ENCODE data around the gene ZNF219. TPM values are rescaled to one million over a fixed set of nuclear protein-coding genes. Genes with fewer than 3 reads are reported as not detected.

Gene ZNF219
- total and polyA plus RNA-seq, 10 of the 15 experiments (the other 5 are each of a cell fraction or from before 2014, with no cell fraction given): 0.16 to 6.4 (median 1.9) TPM

- CTCF ChIA-PET: interaction anchor here (0.7 to 5.6 kb wide), 9 partner anchors 8 to 245 kb away, joined by 3 to 100 read pairs (median 16); partner anchors contain the start of gene TMEM253
- no TSS peak for BruUV-seq (replicated peaks)
- Histone ChIP-seq H3K4me2 (ENCODE audit: control insufficient read depth, insufficient read depth) (peak within 1 kb of the TSS; percentile 67), H3K9me3 (replicated peaks; ENCODE audit: control insufficient read depth, insufficient read depth, low read length) (no peaks in the 10 kb centered on the region), H3K4me3 (peak within 1 kb of the TSS; percentile 67), H2AFZ (ENCODE audit: control insufficient read depth, low read depth, low read length) (no peak within 1 kb of the TSS), H3K79me2 (ENCODE audit: control insufficient read depth, insufficient read depth, low read length) (no peaks in the 10 kb centered on the region), H3K27me3 (replicated peaks in 1 of 2; ENCODE audit: control insufficient read depth in 2 of 2, insufficient read depth in 2 of 2, low read length in 1 of 2) (peaks cover 9 to 20% of the 10 kb centered on the region in 2 experiments), H3K36me3 (ENCODE audit: control insufficient read depth in 2 of 2, insufficient read depth in 2 of 2, low read length in 1 of 2) (no peaks in the 10 kb centered on the region), H3K27ac (ENCODE audit: control insufficient read depth, insufficient read depth) (no peak within 1 kb of the TSS), H4K20me1 (ENCODE audit: control insufficient read depth, insufficient read depth) (no peaks in the 10 kb centered on the region), H3K9ac (ENCODE audit: control insufficient read depth, insufficient read depth, low read length) (peak within 1 kb of the TSS; percentile 35), H3K4me1 (ENCODE audit: control insufficient read depth, insufficient read depth, low read length) (peaks cover 29% of the 10 kb centered on the region)
- peak; percentile 38 for ATAC-seq
- POLR2A ChIA-PET: interaction anchor here (0.6 to 2.6 kb wide), 3 partner anchors 35 to 376 kb away, joined by 3 to 21 read pairs (median 7); no protein-coding TSS in a partner anchor
- no peak for FAIRE-seq
- in situ Hi-C loops (cut with MboI): no loop called here
- TF ChIP-seq ASH2L (IDR thresholded peaks at IDR 0.05; ENCODE audit: borderline replicate concordance, low read depth): no peak
- TF ChIP-seq LARP7 (IDR thresholded peaks at IDR 0.05): peak; percentile 66; the same call in 1 of the 2 replicates
- WGBS (ENCODE audit: insufficient coverage, insufficient replicate concordance, low lambda C conversion rate, missing lambda C conversion rate): 3% methylated on average over 6 of the region's 63 CpGs
- intact Hi-C loops (cut with micrococcal nuclease; ENCODE audit: unreplicated experiment): no loop called here
- SMC1A ChIA-PET (ENCODE audit: uncharacterized antibody, unreplicated experiment): interaction anchor here (1.0 to 3.1 kb wide), 5 partner anchors 25 to 428 kb away, joined by 3 to 30 read pairs (median 8); no protein-coding TSS in a partner anchor
- no peak for DNase-seq (ENCODE audit: low read depth, low spot score)
- RAD21 ChIA-PET (ENCODE audit: unreplicated experiment): interaction anchor here (1.3 to 3.0 kb wide), 6 partner anchors 22 to 55 kb away, joined by 4 to 42 read pairs (median 13); no protein-coding TSS in a partner anchor
Measured at GRCh38 chr14:21070083-21070609, 28.3 kb downstream of the ZNF219 start, which contains the start of gene ARHGEF40. Gene ARHGEF40, plus strand, starts transcription at chr14:21070304. Its CDS starts 93 bp downstream, at chr14:21070397.

DNA sequence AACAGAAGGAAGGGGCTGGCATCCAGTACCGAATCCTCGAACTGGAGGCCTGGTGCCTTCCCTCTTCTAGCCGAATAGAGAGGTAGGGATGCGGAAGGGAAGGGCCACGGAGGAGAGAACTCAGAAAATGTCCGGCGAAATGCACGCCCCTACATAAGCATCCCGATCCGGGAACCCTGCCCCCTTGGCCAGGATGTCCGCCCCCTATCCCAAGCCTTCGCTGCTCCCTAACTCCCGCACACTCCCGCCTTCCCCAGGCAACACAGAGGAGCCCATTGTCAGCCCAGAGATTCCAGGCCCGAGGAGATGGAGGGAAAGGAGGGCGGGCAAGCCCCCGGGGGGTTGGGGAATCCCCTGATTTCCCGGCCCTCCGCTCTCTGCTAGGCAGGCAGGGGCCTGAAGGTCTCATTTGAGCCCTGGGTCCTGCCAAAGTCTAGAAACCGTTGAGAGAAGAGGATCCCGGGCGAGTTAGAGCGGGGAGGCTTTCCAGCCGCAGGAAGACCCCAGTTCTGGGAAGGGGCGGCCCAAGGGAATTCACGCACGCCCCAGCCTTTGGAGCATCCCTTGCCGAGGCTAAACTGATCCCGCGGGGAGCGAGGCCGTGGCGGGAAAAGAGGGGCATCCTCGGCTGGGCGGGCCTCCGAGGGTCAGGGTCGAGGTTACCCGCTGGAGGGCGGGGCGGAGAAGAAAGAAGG lies 28.9 kb downstream of the ZNF219 start:
- intact Hi-C loops (cut with micrococcal nuclease; ENCODE audit: unreplicated experiment): no loop called here

More for the DNA sequence above, 28.9 kb downstream of the ZNF219 start:
- SMC1A ChIA-PET (ENCODE audit: uncharacterized antibody, unreplicated experiment): interaction anchor here (0.6 to 3.2 kb wide), 9 partner anchors 8 to 419 kb away, joined by 3 to 30 read pairs (median 5); no protein-coding TSS in a partner anchor
- ATAC-seq (no peak), FAIRE-seq (no peak), DNase-seq (ENCODE audit: low read depth, low spot score) (no peak)
- Histone ChIP-seq H3K79me2 (ENCODE audit: control insufficient read depth, insufficient read depth, low read length) (no peaks in the 10 kb centered on the region), H3K36me3 (ENCODE audit: control insufficient read depth in 2 of 2, insufficient read depth in 2 of 2, low read length in 1 of 2) (no peaks in the 10 kb centered on the region), H3K27ac (ENCODE audit: control insufficient read depth, insufficient read depth) (no peak overlapping the region), H3K4me3 (no peak overlapping the region), H3K9ac (ENCODE audit: control insufficient read depth, insufficient read depth, low read length) (peak overlapping the region; percentile 6; the same call in 1 of the 2 replicates), H3K4me2 (ENCODE audit: control insufficient read depth, insufficient read depth) (peak overlapping the region; percentile 67), H4K20me1 (ENCODE audit: control insufficient read depth, insufficient read depth) (no peaks in the 10 kb centered on the region), H3K9me3 (replicated peaks; ENCODE audit: control insufficient read depth, insufficient read depth, low read length) (no peaks in the 10 kb centered on the region), H3K27me3 (replicated peaks in 1 of 2; ENCODE audit: control insufficient read depth in 2 of 2, insufficient read depth in 2 of 2, low read length in 1 of 2) (peaks cover 9 to 20% of the 10 kb centered on the region in 2 experiments), H3K4me1 (ENCODE audit: control insufficient read depth, insufficient read depth, low read length) (peaks cover 29% of the 10 kb centered on the region), H2AFZ (ENCODE audit: control insufficient read depth, low read depth, low read length) (no peak overlapping the region)
- RAD21 ChIA-PET (ENCODE audit: unreplicated experiment): interaction anchor here (2.1 to 4.8 kb wide), 5 partner anchors 23 to 55 kb away, joined by 13 to 55 read pairs (median 26); no protein-coding TSS in a partner anchor
- 6% methylated on average over 39 of the region's 40 CpGs for WGBS (ENCODE audit: insufficient coverage, insufficient replicate concordance, low lambda C conversion rate, missing lambda C conversion rate)
- in situ Hi-C loops (cut with MboI): no loop called here
- CTCF ChIA-PET: interaction anchor here (0.7 to 6.3 kb wide), 10 partner anchors 15 to 246 kb away, joined by 3 to 151 read pairs (median 25); partner anchors contain the start of gene TMEM253
- no TSS peak for BruUV-seq (replicated peaks)
- POLR2A ChIA-PET: interaction anchor here (2.6 kb wide), 1 partner anchor 35 kb away, joined by 21 read pairs; no protein-coding TSS in a partner anchor
- 0 out of 2 replicates have a peak, but pooled peaks have one; percentile 10 for TF ChIP-seq IKZF1 (conservative IDR thresholded peaks at IDR 0.05)
- TF ChIP-seq ZBTB33 (IDR thresholded peaks at IDR 0.05): no peak
